Fibroblast of pulmonary artery (primary cell): ENCODE results near the gene SLCO4A1.

ENCODE experiments used
- DNase-seq: peaks from one replicate; pipeline ENCODE4 v3.0.0-alpha.2; 2010; ENCODE audit warnings: low read depth
- H3K4me3 ChIP-seq: replicated peaks from 2 replicates; pipeline ENCODE4 v1.5.1; 2011; ENCODE audit warnings: low read depth, mild to moderate bottlenecking, control low read depth, low read length, moderate library complexity
- TF ChIP-seq, protein P1 (sequence below): IDR thresholded peaks from 2 replicates; pipeline ENCODE4 v1.5.1; 2011; ENCODE audit warnings: mild to moderate bottlenecking, control low read depth, low read length, inconsistent platforms; ENCODE audit errors: missing control alignments

Gene SLCO4A1

DNA sequence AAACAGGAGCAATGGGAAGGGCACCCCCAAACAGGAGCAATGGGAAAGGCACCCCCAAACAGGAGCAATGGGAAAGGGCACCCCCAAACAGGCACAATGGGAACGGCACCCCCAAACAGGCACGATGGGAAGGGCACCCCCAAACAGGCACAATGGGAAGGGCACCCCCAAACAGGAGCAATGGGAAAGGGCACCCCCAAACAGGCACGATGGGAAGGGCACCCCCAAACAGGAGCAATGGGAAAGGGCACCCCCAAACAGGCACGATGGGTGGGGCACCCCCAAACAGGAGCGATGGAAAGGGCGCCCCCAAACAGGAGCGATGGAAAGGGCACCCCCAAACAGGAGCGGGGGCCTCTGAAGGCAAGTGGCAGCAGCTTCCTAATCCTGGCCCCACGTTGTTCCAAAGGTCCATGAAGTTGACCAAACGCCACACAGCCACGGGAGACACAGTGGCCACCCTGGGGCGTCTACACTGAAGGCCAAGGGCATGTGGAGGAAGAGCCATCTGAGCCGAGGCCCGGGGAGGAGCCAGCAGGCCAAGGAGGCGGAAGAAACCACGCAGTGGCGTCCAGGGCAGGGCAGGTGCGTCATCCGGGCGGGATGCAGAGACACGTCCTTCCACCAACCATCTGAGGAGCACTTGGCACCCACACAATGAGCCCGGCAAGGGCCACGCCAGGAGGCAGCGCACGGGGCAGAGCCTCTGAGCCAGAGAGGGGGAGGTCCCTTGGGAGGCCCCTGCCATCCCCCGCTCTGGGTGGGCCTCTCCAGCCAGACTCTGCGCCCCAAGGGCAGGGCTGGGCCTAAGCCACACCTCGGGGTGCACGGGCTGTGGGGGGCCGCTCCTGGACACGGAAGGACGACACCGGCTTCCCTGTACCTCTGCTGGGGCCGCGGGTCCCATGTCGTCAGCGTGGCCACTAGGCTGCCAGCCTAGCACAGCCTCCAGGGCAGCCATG, 44.8 kb downstream of the SLCO4A1 start:
- DNase-seq, result no peak
- H3K4me3 ChIP-seq, result no peak overlapping the region
- TF ChIP-seq, protein P1, sequence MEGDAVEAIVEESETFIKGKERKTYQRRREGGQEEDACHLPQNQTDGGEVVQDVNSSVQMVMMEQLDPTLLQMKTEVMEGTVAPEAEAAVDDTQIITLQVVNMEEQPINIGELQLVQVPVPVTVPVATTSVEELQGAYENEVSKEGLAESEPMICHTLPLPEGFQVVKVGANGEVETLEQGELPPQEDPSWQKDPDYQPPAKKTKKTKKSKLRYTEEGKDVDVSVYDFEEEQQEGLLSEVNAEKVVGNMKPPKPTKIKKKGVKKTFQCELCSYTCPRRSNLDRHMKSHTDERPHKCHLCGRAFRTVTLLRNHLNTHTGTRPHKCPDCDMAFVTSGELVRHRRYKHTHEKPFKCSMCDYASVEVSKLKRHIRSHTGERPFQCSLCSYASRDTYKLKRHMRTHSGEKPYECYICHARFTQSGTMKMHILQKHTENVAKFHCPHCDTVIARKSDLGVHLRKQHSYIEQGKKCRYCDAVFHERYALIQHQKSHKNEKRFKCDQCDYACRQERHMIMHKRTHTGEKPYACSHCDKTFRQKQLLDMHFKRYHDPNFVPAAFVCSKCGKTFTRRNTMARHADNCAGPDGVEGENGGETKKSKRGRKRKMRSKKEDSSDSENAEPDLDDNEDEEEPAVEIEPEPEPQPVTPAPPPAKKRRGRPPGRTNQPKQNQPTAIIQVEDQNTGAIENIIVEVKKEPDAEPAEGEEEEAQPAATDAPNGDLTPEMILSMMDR, result no peak

DNA sequence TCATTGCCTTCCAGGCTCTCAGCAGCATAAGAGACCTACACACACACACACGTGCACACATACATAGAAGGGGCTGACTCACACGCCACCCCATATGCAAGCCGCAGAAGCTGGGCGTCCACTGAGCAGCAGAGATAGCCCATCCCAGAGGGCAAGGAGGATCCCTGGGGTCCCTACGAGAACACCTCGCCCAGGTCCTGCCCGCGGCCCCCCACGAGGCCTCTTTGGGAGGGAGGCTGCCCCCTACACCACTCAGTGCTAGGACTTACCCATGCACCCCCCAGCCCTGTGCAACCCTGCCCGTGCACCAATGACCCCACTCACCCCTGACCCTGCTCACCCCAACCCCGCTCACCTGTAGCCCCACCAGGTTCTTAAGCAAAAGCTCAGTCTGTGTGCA, 45.8 kb downstream of the SLCO4A1 start:
- TF ChIP-seq, protein P1, result no peak
- no peak for DNase-seq
- H3K4me3 ChIP-seq, result no peak overlapping the region

DNA sequence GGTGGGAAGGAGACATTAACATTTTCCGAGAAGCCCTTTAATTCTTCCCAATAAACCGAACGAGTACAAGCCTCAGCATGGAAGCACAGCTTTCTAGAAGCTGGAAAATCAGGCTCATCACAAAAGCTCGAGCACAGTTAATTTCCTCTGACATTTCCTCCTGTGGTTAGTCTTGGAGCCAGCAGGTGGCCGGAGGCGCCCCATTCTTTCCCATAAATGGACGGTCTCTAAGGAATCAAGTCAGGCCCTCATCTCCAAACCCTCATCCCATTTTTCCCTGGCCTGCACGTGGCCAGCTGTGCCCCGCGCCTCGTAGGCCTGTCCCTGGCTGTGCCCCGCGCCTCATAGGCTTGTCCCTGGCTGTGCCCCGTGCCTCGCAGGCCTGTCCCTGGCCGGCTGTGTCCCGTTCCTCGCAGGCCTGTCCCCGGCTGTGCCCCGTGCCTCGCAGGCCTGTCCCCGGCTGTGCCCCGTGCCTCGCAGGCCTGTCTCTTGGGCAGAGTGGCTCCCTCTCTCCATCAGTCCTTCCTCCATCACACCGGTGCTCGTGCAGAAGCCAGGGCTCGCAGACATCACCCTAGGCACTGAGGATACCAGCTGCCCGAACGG, 46.7 kb downstream of the SLCO4A1 start:
- H3K4me3 ChIP-seq, result no peak overlapping the region
- TF ChIP-seq, protein P1, result peak; percentile 3
- no peak for DNase-seq

DNA sequence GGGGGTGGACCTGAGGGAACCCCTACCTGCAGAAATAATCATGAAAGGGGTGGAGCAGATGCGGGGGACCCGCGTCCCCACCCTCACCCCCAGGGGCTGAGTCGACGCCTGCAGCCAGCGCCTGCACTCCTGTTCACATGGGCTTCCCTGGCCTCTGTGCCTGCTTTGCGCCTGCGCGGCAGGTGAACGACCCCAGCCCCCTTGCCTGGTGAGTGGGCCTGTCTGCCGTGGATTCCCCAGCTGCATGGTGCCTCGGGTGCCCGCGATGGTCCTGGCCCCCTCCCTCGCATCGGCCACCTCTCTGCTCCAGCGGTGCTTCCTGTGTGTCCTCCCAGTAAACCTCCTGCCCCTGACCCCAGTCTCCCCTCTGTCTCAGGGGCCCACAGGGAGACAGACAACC, 47.6 kb downstream of the SLCO4A1 start:
- DNase-seq, result no peak
- no peak overlapping the region for H3K4me3 ChIP-seq
- TF ChIP-seq, protein P1, result no peak

DNA sequence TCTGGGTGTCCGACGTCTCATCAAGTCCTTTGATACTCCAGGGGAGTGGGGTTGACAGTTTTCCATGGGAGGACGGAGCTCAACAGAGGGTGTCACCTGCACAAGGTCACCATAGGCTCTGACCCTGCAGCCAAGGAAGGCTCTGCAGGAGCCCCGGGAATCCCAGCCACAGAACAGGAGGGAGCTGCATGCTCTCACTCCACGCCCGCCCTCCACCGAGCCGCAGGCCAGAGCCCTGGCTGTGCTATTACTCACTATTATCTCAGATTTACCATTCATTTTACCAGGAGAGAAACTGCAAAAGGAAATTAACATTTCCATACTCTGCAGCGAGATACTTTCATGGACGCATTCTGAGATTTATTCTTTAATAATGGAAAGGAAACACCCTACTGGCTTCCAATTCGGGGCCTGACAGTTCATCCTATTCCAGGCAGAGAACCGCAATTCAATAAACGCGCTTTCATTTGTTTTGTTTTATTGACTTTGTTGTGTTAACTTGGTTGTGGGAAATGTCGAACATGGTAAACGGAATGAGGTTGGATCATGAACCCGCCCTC, 48.0 kb downstream of the SLCO4A1 start:
- DNase-seq, result no peak
- TF ChIP-seq, protein P1, result no peak
- H3K4me3 ChIP-seq, result no peak overlapping the region

DNA sequence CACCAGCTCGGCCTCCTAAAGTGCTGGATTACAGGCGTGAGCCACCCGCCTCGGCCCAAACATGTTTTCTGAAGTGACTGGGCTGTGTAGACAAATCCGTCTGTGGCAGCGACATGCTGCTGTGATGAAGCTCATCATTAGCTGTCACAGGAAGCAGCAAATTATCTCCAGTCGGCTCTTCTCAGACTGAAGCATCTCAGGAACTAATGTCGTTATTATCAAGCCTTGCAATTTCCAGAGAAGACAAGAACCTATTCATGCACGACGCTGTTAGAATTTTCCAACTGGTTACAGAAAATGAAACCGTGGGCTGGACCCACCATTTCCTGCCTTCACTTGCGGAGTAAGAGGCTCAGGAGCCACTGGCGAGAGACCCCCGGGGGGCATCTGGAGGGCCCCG, 49.2 kb downstream of the SLCO4A1 start:
- DNase-seq, result no peak
- H3K4me3 ChIP-seq, result no peak overlapping the region
- TF ChIP-seq, protein P1, result no peak
